ENCODE results near the gene ARAP3.
"Not testable (repeated sequence)": the region's sequence is repeated elsewhere in the genome, so short reads cannot be mapped to it uniquely, and the experiment has no call there.

The ARAP3 gene, protein sequence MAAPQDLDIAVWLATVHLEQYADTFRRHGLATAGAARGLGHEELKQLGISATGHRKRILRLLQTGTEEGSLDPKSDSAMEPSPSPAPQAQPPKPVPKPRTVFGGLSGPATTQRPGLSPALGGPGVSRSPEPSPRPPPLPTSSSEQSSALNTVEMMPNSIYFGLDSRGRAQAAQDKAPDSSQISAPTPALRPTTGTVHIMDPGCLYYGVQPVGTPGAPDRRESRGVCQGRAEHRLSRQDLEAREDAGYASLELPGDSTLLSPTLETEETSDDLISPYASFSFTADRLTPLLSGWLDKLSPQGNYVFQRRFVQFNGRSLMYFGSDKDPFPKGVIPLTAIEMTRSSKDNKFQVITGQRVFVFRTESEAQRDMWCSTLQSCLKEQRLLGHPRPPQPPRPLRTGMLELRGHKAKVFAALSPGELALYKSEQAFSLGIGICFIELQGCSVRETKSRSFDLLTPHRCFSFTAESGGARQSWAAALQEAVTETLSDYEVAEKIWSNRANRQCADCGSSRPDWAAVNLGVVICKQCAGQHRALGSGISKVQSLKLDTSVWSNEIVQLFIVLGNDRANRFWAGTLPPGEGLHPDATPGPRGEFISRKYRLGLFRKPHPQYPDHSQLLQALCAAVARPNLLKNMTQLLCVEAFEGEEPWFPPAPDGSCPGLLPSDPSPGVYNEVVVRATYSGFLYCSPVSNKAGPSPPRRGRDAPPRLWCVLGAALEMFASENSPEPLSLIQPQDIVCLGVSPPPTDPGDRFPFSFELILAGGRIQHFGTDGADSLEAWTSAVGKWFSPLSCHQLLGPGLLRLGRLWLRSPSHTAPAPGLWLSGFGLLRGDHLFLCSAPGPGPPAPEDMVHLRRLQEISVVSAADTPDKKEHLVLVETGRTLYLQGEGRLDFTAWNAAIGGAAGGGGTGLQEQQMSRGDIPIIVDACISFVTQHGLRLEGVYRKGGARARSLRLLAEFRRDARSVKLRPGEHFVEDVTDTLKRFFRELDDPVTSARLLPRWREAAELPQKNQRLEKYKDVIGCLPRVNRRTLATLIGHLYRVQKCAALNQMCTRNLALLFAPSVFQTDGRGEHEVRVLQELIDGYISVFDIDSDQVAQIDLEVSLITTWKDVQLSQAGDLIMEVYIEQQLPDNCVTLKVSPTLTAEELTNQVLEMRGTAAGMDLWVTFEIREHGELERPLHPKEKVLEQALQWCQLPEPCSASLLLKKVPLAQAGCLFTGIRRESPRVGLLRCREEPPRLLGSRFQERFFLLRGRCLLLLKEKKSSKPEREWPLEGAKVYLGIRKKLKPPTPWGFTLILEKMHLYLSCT (N-terminal part only)

DNA sequence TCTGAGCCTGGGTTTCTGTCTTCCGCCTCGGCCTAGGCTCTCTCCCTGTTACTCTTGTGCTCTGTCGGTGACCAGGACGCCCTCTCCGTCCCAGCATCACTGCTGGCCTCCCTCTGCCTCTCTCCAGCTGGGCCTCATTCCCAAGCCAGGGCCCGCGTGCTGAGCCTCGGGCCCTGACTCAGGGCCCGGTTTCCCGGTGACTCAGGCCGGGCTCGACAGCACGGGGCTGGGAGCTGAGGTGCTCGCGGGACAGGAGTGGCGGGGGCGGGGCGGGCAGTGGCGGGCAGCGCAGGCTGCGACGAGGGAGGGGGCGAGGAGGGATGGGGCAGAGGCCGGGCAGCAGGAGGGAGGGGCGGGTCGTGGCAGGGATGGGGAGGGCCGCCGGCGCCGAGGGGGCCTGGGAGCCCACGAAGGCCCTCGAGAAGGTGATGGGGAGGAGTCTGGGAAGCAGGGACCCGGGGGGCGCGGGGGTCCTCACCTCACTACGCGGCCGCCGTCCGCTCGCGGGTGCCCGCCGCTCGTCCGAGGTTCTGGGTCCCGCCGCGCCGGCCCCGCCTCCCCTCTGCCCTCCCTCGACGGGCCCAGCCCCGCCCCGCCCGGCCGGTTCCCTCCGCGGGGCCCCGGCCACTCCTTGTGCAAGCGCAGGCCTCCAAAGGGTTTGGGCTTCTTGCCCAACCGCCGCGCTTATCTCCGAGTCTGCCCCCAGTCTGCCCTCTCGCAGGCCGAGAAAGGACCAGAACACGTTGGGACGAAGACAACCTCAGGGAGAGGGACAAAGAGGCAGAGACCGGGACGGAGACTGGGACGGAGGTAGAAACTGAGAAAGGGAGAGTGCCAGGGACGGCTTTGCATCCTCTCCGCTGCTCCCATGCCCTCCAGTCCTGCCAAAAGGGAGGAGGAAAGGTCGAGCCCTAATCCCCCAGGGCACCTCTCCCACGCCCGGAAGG lies at the start of gene ARAP3:
Gene ARAP3, minus strand, starts transcription at position 536 of the 947 bp plus-strand sequence. CDS start 1,744 bp downstream, outside the sequence.
- DNase-seq: peak; percentile 11

DNA sequence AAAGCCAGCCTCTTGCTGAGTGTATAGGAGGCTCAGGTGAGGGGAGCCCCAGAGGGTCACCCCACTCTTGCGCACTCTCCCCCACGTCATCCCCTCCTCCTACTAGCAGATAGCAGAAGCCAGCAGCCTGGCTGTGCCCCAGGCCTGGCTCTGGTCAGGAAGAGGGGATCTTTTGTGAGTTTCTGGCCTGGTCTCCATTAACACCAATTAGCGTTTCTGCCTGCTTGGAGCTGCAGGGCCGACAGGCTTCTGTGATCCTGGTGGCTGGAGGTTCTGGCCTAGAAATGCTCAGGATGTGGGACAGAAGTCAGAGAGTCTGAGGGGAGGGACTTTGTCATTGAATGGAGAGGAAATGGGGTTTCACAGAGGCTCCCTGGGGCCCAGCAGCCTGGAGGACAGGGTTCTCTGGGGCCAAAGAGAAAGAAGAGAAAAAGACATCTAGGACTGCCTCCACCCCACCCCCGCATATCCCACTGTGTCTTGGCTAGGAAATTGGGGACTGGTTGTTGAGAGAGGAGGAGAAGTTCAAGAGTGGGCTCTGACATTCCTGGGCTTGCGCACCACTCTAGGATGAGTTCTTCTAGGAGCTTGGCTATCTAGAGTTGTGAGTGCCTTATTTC lies 47.5 kb upstream of the ARAP3 start:
- no peak for DNase-seq

DNA sequence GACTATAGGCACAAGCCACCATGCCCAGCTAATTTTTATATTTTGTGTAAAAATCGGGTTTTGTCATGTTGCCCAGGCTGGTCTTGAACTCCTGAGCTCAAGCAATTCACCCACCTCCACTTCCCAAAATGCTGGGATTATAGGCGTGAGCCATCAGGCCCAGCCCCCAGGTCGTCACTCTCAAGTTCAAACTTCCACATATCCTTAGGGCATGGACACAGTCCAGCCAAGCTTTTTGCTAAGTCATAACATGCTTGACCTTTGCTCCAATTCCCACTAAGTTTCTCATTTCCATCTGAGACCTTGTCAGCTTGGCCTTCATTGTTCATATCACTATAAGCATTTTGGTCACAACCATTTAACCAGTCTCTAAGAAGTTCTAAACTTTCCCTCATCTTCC lies 43.9 kb upstream of the ARAP3 start:
- DNase-seq: no peak

DNA sequence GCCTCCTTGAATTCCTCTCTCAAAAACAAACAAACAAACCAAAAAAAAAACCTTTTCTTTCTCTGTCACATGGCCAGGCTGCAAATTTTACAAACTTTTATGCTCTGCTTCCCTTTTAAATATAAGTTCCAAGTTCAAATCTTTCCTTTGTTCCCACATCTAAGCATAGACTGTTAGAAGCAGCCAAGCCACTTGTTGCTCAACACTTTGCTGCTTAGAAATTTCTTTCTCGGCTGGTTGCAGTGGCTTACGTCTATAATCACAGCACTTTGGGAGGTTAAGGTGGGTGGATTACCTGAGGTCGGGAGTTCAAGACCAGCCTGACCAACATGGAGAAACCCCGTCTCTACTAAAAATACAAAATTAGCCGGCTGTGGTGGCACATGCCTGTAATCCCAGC lies 43.1 kb upstream of the ARAP3 start:
- not testable (repeated sequence) for DNase-seq

DNA sequence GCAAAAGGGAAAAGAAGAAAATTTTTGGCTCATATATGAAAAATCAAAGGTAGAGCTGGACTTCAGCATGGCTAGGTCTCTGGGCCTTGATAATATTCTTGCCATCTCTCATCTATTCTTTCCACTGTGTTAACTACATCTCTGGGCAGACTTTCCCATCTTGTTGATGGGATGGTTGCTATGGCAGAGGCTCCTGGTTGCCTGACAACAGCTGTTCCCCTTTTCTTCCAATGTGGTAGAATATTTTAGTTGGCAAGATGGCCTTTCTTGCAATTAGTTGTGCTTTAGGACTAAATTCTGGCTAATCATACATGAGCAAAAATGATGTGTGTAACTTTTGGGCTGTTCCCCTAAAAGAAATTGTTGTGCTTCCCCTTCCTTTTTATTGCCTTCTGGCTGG lies 40.2 kb upstream of the ARAP3 start:
- DNase-seq: no peak

DNA sequence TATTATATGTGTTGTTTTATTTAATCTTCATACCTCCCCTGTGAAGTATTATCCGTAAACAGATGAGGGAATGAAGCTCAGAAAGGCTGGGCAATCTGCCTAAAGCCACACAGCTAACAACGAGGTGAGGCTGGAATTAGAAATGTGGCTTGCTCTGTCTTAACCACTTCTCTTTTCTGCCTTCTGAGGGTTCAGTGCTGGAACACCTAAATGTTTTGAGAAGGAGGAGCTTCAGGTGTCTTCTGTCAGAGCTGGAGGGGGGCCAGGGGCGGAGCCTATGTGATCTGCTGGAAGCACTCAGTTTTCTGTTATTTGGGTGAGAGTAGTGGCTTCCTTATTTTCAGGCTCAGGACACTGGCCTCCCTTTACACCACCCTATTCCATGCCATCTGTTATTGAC lies 35.0 kb upstream of the ARAP3 start:
- no peak for DNase-seq

DNA sequence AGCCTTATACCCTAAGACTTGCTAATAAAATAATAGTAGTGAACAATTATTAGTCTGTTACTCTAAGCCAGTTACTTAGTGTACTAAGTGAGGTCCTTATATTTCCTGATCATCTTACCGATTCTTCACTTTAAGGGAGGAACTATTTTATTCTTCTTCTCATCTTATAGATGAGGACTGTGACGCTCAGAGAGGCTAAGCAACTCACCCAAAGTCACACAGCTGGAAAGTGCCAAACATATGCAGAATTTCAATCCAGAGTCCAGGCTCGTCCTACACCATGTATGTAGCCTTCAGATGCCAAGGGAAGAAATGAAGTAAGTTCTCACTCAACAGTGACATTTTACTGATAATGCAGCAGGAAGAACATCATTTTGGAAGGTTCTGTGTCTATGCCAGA lies 34.4 kb upstream of the ARAP3 start:
- DNase-seq: no peak

DNA sequence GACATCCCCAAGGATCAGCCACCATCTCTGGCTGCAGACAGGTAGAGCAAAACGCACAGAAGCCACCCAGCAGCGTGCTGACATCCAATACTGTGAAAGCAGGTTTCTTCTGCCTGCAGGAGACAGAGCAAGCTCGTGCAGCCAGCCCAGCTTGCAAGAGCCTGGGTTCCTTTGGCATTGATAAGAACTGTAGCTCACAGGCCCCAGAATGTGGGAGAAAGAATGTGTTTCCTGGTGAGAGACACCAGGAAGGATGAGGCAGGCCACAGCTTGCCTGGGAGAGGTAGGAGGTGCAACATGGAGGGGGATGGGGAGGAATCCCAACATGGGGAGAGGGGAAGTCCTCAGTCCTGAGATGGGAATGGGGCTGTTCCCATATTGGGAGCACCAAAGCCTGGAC lies 34.0 kb upstream of the ARAP3 start:
- DNase-seq: peak; percentile 33

DNA sequence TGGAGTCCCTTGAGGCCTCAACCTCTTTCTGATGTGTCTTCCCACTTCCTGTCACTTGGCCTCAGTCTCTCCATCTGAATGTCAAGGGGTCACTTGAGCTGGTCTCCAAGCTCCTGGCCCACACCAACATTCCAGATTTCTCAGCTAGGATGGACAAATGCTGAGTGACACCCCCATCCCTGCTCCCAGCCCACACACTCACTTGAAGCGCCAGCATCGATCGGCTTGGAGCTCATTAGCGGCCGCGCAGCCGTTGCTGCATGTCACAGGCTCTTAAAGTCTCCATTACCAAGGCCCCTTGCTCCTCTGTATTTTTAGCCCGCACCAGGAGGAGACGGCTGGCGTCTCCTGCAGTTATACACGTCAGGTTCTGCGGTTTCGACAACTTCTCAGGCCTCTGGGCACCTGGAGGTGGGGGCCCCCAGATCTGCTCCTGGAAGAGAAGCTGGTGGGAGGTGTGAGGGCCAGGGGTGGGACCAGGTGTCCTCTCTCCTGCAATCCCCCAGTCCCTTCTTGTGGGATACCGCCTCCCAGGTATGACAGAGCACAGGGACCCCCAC lies 33.4 kb upstream of the ARAP3 start:
- peak; percentile 68 for DNase-seq

DNA sequence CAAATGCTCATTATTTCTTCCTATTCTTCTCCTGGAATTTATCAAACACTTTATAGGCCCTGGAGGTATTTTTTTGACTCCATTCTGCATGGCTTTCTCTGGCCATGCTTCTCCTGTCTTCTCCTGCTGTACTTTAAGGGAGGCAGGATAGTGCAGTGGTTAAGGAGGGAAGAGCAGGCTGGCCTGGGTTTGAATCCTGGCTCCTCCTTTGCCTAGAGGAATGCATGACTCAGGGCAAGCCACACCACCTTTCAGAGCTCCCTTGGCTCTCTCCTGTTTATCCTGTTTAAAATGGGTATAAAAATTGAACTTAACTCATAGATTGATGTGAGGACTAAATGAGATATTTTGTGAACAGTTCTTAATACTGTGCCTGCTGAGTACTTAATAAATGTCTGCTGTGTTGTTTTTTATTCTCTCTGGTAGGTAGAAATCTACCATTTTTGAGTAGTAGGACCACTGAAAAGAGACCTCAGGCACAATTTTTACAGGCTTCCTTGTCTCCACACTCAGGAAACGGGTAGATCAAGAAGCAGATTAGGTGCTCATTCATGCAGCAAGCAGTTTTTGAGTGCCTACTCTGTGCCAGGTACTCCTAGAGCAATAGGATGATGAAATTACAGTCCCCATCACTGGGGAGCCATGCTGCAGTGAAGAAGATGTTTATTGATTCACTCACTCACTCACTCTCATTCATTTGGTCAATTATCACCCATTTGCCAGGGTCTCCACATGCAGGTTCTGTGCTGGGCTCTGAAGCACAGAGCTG lies 32.7 kb upstream of the ARAP3 start:
- DNase-seq: peak; percentile 74

DNA sequence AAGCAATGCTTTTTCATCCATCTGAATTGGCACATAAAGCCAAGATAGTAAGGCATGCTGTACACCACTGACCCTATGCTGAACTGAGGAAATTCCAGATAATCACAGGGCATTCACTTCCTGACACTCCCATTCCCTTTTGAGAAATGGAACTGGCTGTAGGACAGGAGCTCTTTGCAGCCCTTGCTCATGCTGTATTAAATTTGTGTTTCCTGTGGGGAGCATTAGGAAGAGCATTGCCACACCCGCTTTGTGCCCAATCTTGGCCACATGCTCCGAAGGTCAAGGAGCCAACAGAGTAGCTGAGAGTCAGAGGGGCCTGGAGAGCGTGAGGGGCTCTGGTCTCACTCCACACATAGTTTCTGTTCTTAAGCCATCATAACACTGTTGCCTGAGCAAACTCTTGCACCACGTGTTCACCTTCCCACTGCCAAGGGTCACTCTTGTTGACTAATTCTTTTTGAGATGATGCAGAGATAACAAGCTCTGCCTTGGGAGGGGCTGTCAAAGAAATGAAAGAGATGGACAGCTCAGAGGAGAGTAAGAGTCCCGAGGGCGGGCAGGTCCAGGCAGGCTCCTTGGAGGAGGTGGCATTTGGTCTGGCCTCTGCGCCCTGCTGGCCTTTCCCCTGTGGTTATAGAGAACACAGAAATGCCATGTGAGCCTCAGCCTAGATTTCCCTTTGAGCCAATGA lies 31.7 kb upstream of the ARAP3 start:
- DNase-seq: no peak

DNA sequence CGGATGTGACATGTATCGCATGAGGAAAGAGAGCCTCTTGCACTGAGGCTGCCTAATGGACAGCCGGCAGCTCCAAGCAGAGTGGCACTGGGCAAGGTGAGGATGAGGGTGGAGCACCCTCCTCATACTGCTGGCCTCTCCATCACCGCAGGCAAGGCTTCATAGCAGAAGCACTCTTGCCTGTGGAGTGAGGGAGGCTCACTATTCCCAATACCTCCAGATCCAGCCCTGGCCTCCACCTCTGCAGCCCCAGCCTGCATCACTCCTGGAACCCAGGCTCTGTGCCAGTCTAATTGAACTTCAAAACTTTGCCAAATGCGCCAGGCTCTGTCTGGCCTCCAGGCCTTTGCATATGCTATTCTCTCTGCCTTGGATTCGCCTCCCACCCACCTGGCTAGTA lies 29.7 kb upstream of the ARAP3 start:
- no peak for DNase-seq

DNA sequence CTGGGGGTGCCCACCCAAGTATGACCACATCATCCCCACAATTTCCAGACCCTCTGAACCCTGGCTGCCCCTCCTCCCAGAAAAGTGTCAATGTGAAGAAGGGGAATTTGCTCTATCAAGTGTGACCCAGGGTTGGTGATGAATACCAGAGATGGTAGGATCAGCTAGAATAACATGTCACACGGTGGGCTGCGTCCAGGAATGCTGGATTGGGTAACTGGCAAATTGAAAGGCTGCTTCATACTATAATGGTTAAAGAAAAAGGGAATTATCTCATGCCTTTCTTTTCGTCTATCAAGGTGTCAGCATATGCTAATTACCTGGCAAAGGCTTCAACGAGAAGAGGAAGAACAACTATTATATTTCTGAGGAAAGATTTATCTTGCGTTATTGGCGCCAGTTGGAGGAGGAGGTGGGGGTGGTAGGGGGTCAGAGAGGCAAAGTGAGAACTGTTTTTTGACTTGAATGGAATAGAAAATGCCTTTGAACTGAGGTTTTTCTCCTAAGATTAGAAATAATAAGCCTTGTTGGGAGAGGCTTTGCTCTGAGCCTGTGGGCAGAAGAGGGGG lies 27.8 kb upstream of the ARAP3 start:
- no peak for DNase-seq

DNA sequence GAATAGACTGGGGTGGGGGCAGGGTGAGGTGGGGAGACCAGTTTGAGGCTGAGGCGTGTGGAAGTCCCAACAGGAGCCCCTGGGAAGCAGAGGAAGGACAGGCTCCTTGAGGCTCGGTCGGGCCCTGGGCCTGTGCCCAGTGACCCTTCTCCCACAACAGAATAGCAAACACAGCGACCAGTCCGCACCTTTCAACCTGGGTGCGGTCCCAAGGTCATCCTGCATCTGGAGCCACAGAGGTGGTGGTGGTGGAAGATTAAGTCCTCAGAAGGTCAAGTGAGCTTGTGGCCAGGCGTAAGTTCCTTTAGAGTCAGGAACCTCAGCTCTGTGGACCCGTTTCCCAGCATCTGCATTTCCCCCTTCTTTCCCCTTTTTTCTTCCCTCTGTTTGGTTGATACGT lies 26.0 kb upstream of the ARAP3 start:
- DNase-seq: no peak

DNA sequence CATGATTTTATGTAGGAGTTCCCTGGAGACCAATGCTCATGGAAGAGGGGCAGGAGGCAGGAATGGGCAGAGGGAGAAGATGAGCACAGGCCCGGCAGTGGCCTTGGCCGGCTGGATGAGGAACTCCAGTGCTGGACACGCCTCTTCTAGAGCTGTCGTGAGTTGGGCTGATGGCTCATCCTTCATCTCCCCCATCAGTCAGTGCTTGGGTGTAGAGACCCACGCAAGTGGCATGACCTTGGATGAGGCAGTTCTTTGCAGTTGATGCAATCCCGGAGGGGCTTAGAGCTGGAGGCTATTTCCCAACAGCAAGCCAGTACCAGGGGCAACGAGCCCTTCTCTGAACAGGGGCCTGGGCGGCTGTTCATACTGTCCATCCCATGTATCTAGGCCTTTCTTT lies 25.5 kb upstream of the ARAP3 start:
- no peak for DNase-seq

DNA sequence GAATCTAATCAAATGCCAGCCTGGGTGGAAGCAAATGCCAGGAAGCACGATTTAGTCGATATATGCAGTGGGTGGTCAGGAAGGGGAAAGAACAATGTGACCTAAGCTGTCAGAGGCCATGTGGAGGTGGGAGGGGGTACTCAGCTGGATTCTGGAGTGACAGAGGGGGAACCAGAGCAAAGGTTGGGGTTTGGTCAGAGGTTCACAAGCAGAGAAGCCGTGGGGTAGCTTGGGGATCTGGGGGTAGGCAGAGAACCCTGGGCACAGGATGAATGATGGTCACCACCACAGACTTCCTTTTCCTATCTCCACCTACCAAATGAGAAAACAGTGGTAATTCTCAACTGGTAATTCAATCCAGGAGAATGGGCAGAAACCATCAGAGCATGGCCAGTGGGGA lies 24.1 kb upstream of the ARAP3 start:
- no peak for DNase-seq

DNA sequence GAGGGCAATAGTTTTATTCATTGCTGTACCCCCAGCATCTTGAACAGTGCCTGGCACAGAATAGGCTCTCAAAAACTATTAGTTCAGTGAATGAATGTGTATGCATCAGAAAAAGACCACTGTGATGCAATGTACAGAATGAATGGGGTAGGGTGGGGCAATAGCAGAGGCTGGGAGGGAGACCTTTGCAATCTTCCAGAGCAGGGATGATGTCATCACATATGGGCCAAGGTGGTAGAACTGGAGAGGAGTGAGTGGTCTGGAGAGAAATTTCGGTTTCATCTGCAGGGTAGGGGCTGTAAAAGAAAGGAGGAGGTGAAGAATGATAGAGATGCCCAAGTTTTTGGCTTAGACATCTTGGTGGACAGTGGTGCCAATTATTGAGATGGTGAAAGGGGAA lies 23.4 kb upstream of the ARAP3 start:
- DNase-seq: no peak

DNA sequence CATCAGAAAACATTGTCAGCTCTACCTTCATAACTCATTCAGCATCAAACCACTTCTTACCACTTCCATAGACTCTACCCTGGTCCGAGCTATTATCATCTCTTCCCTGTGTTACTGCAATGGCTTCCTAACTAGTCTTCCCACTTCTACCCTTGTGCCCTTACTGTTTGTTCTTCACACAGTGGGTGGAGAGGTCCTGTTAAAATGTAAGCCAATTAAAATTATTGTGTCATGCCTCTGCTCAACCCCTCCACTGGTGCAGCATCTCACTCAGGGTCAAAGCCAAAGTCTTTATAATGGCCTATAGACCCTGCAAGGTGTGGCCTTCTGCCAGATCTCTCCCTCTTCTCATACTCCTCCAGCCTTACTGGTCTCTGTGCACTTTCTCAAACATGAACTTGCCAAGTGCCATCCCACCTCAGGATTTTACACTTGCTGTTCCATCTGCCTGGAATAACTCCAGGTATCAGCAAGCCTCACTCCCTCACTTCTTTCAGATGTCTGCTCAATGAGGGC lies 22.8 kb upstream of the ARAP3 start:
- DNase-seq: no peak

DNA sequence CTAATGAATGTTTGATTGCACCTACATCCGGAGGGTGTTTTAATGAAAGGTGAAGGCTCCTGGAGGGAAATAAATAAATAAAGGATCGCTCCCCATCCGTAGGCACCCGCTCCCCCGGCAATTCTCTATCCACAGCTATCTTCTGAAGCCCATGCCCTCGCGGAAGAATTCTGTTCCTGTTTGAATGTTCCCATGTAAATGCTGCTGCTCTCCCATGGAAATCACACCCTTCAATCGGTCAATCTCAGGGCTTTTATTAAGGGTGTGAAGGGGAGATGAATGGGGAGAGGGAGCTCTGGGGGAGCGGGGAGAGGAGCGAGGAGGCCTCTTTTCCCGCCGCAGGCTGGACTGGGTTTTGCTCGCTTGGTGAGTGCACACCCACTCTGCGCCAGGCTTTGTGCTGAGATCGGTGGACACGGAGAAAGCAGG lies 21.1 kb upstream of the ARAP3 start:
- DNase-seq: no peak

All from DMS79 treated with DMSO at 0.1 percent for 48 hours (cell line).